WI38 (cell line): Measurements from ENCODE around the gene EXOSC1.

Experiments
- H3K4me3 ChIP-seq: 2 replicates; pipeline ENCODE4 v1.5.1; 2011; ENCODE audit warnings: low read depth, mild to moderate bottlenecking, control low read depth, low read length
- CTCF ChIP-seq: IDR thresholded peaks from 2 replicates; pipeline ENCODE4 v1.5.1; 2012; ENCODE audit warnings: low read depth, mild to moderate bottlenecking, control low read depth, low read length

Gene EXOSC1

GRCh38 chr10:97456686-97457065 lies 10.9 kb upstream of the EXOSC1 start:
- TF ChIP-seq CTCF, result no peak
- no peak overlapping the region for H3K4me3 ChIP-seq

- H3K4me3 ChIP-seq, result no peak overlapping the region
- TF ChIP-seq CTCF, result no peak
Observed at GRCh38 chr10:97456034-97456685, 10.4 kb upstream of the EXOSC1 start.

- no peak for TF ChIP-seq CTCF
- H3K4me3 ChIP-seq, result no peak overlapping the region
Observed at GRCh38 chr10:97454330-97455036, 8.7 kb upstream of the EXOSC1 start.

GRCh38 chr10:97452352-97452751 lies 6.5 kb upstream of the EXOSC1 start:
- no peak overlapping the region for H3K4me3 ChIP-seq
- no peak for TF ChIP-seq CTCF

- H3K4me3 ChIP-seq, result no peak overlapping the region
- TF ChIP-seq CTCF, result no peak
Observed at GRCh38 chr10:97451605-97452004, 5.8 kb upstream of the EXOSC1 start.

GRCh38 chr10:97450828-97451227 lies 5.0 kb upstream of the EXOSC1 start:
- no peak overlapping the region for H3K4me3 ChIP-seq
- TF ChIP-seq CTCF, result no peak

GRCh38 chr10:97445357-97445721 lies 467 bp downstream of the EXOSC1 start:
- H3K4me3 ChIP-seq, result peak overlapping the region; percentile 93
- no peak for TF ChIP-seq CTCF
